Cardiac septum (tissue), 1 donor: ENCODE results near the gene ZNF280B. TPM values are rescaled to one million over a fixed set of nuclear protein-coding genes. Genes with fewer than 3 reads are reported as not detected.
"Not testable (repeated sequence)": the region's sequence is repeated elsewhere in the genome, so short reads cannot be mapped to it uniquely, and the experiment has no call there.

Source experiments
- DNase-seq: peaks from one replicate; pipeline ENCODE4 v3.0.0-alpha.2; 2020; ENCODE audit warnings: low spot score
- intact Hi-C: fragments of 100-400 bp; cut with DNase I; formaldehyde crosslinking; loops from one replicate; pipeline ENCODE4 v1.14.0; 2022
- total RNA-seq: library from RNA; stranded (reverse); fragmentation: NEBNext Ultra II Directional; extraction: Animal tissue kit (Norgen Biotek cat#: 25700); gene quantifications from one replicate; pipeline ENCODE4 v1.2.1, GENCODE V29; 2021
- donor health status: DM: no; HTN: no; CAD: no.

Gene ZNF280B
- total RNA-seq, 1 donor from 2014 or later: 0.57 TPM

DNA sequence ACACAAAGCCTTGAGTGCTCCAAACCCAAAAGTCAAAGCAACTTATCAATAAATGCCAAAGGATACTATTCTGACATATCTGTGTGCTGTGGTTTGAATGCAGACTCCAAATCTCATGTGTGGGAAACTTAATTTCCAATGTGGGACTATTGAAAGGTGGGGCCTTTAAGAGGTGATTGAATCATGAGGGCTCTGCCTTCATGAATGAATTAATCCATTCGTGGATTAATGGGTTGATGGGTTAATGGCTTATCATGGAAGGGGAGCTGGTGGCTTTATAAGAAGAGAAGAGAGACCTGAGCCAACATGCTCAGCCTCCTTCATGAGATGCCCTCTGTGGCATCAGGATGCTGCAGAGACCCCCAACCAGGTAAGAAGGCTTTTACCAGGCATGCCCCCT is 28.4 kb upstream of the ZNF280B start:
- intact Hi-C loops: no loop called here
- no peak for DNase-seq

DNA sequence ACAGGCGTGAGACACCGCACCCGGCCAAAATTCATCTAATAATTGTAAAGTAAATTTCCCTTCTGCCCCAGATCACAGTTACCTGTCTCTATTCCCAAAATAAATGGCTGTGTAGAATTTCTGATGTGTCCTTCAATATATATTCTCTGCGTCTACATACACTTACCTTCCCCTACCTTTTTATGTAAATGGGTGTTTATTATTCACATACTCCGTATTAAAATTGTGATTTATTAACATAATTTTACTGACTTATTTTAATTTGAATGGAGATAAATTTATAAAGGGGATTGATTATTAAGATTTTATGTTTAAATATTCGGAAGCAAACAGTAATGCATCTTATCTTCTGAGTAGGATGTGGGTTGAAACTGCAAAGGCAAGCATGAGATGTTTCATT is 28.0 kb upstream of the ZNF280B start:
- intact Hi-C loops: no loop called here
- no peak for DNase-seq

DNA sequence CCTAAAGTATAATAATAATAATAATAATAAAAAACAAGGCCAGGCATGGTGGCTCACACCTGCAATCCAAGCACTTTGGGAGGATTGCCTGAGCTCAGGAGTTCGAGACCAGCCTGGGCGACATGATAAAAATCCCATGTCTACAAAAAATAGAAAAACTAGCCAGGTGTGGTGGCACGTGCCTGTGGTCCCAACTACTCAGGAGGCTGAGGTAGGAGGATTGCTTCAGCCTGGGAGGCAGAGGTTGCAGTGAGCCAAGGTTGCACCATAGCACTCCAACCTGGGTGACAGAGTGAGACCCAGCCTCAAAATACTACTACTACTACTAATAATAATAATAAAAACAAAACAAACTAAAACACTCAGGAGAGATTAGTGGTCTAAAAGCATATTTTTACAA is 27.1 kb upstream of the ZNF280B start:
- intact Hi-C loops: no loop called here
- no peak for DNase-seq

DNA sequence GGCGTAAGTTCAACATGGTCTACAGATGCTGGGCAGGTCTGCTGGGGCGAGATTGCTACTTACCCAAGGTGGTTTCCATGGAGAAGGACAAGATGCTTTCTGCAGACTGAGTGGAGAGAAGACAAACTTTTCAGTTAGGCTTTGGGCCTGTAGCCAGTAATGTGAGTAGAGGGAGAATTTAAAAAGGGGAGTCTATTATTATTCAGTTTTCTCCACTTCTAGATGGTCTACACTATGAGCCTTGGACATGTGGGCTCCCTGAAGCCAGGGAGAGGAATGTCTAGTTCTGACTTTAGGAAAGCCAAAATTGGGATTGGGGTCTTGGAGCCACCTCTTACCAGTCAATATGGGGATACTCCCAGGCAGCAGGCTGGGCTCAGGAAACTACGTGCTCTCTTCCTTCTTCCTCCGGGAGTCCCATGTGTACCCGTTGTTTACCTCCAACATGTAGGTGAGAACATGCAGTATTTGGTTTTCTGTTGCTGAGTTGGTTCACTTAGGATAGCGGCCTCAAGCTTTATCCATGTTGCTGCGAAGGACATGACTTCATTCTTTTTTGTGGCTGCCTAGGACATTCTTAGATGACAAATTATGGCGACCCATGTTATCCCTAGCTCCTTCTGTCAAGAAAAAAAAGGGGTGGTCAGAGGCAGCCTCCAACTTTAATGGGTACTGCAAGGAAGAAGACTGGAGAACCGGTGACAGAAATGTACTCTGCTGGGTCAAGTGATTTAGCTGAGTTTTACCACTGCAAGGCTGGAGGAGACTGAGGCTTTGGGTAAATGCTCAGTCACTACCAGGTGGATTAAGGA is 26.3 kb upstream of the ZNF280B start:
- intact Hi-C loops: no loop called here
- no peak for DNase-seq

DNA sequence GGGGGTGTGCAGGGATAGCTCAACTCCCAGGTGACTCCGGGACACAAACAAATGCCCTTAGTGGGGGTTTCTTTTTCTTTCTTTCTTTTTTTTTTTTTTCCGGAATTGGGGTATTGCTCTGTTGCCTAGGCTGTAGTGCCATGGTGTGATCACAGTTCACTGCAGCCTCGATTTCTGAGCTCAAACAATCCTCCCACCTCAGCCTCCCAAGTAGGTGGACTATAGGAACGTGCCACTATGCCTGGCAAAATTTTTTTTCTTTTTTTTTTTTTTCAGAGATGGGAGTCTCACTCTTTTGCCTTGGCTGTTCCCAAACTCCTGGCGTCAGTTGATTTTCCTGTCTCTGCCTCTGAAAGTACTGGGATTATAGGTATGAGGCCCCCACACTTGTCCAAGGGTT is 25.3 kb upstream of the ZNF280B start:
- DNase-seq: no peak

DNA sequence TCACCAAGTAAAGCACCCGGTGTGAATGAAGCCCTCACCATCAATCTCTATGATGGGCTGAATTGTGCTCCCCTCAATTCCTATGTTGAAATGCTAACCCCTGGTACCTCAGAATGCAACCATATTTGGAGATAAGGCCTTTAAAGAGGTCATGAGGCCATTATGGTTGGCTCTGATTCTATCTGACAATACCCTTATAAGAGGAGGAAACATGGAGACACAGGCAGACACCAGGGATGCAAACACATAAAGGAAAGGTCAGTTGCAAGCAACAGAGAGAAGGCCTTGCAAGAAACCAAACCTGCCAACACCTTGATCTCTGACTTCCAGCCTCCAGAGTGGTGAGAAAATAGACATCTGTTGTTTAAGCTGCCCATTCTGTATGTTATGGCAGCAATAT is 24.9 kb upstream of the ZNF280B start:
- intact Hi-C loops: no loop called here
- DNase-seq: no peak

More for the DNA sequence above, 25.3 kb upstream of the ZNF280B start:
- intact Hi-C loops: no loop called here

DNA sequence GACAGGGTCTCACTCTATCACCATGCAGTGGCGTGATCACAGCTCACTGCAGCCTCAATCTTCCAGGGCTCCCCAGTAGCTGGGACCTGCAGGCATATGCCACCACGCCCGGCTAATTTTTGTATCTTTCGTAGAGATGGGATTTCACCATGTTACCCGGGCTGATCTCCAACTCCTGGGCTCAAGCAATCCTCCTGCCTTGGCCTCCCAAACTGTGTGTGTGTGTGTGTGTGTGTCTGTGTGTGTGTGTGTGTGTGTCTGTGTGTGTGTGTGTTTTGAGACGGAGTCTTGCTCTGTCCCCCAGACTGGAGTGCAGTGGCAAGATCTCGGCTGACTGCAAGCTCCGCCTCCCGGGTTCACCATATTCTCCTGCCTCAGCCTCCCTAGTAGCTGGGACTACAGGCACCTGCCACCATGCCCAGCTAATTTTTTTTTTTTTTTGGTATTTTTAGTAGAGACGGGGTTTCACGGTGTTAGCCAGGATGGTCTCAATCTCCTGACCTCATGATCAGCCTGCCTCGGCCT is 24.1 kb upstream of the ZNF280B start:
- intact Hi-C loops, DNase-seq: not testable (repeated sequence)

DNA sequence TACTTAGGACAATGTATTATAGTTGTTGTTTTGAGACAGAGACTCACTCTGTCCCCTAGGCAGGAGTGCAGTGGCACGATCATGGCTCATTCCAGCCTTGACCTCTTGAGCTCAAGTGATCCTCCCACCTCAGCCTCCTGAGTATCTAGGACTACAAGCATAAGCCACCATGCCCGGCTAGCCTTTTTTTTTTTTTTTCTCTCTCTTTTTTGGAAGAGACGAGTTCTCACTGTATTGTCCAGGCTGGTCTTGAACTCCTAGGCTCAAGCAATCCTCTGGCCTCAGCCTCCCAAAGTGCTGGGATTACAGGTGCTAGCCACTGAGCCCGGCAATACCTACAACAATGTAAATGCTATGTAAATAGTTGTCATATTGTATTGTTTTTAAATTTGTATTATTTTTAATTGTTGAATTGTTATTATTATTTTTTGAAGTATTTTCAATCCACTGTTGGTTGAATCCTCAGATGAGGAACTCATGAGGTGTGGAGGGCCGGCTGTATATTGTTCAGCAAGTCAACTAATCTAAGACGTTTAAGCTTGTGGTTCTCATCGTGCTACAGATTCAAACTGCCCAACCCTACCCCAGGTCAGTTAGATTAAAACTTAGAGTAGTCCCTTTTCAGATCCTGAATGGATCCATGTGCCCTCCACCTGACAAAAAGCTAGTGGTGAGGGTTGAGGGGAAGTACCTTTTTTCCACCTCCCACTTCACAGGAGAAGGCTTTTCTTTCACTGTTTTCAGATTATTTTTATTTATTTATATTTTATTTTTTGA is 23.4 kb upstream of the ZNF280B start:
- intact Hi-C loops: no loop called here
- DNase-seq: no peak

DNA sequence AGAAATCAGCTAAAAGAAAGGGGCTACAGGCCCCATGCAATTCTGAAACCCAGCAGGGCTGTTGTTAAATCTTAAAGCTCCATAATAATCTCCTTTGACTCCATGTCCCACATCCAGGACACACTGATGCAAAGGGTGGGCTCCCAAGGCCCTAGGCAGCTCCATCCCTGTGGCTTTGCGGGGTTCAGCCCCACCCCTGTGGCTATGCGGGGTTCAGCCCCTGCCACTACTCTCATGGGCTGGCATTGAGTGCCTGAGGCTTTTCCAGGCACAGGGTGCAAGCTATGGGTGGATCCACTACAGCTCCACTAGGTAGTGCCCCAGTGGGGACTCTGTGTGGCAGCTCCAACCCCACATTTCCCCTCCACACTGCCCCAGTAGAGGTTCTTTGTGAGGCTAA is 20.2 kb upstream of the ZNF280B start:
- intact Hi-C loops: no loop called here
- DNase-seq: no peak

DNA sequence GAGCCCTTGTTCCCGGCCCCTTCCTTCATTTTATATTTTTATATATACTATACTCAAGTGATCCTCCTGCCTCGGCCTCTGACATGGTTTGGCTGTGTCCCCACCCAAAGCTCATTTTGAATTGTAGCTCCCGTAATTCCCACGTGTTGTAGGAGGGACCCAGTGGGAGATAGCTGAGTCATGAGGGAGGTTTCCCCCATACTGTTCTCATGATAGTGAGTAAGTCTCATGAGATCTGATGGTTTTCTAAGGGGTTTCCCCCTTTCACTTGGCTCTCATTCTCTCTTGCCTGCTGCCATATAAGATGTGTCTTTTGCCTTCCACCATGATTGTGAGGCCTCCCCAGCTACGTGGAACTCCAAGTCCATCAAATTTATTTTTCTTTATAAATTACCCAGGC is 18.8 kb upstream of the ZNF280B start:
- intact Hi-C loops: no loop called here
- DNase-seq: no peak

DNA sequence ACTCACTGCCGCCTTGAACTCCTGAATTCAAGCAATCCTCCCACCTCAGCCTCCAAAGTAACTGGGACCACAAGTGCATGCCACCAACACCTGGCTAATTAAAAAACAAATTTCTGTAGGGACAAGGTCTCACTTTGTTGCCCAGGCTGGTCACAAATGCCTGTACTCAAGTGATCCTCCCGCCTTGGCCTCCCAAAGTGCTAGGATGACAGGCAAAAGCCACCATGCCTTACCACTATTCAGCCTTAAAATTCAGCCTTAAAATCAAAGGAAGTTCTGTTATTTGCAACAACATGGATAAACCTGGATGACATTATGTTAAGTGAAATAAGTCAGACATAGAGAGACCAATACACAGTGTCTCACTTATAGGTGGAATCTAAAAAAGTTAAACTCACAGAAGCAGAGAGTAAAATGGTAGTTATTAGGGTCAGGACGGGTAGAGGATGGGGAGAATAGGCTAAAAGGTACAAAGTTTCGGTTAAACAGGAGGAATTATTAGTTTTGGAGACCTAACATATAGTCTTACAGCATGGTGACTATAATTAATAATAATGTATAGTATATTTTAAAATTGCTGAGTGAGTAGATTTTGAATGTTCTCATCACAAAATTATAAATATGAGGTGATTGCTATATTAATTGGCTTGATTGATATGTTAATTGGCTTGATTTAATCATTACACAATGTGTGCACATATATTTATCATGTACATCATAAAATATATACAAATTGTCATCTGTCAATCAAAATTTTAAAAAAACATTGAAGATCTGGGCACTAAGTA is 17.8 kb upstream of the ZNF280B start:
- no peak for DNase-seq
- intact Hi-C loops: no loop called here

DNA sequence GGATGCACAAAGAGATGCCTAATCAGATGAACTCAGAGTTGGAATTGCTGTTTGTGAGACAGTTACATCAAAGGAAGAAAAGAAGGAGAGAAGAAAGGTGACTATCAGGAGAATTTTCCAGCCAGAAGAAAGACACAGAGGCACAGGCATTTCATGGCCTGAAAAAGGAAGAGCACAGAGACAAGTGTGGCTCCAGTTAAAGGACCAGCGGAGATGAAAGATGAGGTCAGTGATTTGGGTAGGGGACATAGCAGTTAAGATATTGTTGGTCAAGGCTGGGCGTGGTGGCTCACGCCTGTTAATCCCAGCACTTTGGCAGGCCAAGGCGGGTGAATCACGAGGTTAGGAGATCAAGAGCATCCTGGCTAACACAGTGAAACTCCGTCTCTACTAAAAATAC is 15.0 kb upstream of the ZNF280B start:
- intact Hi-C loops: no loop called here

DNA sequence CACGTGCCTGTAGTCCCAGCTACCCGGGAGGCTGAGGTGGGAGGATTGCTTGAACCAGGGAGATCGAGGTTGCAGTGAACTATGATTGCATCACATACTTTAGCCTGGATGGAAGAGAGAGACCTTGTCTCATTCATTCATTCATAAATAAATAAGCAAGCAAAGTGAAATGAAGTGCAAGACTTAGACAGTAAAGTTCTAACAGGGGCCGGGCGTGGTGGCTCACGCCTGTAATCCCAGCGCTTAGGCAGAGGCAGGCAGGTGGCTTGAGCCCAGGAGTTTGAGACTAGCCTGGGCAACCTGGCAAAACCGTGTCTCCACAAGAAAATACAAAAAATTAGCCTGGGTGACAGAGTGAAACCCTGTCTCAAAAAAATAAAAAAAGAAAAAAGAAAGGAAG is 13.1 kb upstream of the ZNF280B start:
- no peak for DNase-seq
- intact Hi-C loops: no loop called here

More for the DNA sequence above, 15.0 kb upstream of the ZNF280B start:
- no peak for DNase-seq

DNA sequence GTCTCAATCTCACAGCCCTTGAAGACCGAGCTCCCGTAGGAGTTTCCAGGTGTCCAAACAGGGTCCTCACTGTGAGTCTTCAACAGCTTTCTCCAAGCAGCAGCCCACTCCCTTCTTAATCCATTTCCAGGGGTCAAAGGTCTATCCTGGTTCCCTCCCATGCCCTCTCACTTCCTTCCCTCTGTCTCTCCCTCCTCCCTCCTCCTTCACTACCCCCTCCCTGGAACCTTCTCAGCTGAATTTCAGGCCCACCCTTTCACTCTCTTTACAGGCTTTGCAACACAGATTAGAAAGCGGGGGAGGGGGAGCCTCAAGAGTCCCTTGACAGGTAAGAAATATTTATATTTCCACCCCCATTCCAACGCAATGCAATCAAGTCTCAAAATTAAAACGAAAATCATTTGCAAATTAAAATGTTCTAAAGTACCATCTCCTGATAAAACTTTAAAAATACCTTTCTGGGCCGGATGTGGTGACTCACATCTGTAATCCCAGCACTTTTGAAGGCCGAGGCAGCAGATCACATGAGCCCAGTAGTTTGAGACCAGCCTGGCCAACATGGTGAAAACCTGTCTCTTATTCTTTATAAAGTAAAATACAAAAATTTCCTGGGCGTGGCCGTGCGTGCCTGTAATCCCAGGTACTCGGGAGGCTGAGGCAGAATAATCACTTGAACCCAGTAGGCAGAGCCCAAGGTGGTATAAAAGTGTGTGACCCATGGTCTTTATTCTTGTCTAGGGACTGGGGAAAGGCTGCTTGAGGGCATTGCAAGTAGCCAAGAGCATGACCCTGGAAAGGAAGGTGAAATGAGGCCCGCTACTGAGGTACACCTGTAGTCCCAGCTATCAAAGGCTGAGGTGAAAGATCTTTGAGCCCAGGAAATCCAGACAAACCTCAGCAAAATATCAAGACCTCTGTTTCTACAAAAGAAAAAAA is 12.4 kb upstream of the ZNF280B start:
- no peak for DNase-seq
- intact Hi-C loops: no loop called here

DNA sequence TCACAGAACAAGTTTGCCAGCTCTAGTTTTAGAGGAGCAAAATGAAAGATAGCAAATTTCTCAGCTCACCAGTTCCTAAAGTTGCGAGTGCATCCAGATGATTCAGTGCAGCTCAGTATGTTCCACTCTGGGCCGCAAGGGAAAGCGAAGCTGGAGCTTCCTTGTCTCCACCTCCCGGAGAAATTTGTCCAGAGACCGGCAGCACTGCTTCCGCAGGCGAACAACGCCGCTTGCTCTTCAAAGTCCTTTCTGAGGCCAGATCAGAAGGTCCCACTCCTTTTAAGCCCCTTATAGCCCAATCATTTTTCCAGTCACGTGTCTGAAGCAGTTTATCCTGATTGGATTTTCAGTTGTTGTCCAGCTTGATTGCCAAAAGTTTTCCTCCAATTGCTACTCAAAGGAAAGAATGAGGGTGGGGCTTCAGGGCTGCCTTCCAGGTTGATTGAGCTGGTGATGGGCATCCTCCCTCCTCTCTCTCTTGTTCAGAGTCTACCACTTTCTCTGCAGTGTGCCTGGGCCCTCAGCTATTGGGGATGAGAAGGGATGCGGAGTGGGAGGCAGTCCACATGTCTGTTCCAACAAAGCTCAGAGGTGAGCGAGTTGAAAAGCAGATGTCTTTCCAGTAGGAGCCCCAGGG is 11.6 kb upstream of the ZNF280B start, which contains the start of gene ZNF280A:
Gene ZNF280A, minus strand, starts transcription at position 251 of the 637 bp plus-strand sequence. CDS start 4,640 bp downstream, outside the sequence.
- DNase-seq: no peak
- intact Hi-C loops: no loop called here

DNA sequence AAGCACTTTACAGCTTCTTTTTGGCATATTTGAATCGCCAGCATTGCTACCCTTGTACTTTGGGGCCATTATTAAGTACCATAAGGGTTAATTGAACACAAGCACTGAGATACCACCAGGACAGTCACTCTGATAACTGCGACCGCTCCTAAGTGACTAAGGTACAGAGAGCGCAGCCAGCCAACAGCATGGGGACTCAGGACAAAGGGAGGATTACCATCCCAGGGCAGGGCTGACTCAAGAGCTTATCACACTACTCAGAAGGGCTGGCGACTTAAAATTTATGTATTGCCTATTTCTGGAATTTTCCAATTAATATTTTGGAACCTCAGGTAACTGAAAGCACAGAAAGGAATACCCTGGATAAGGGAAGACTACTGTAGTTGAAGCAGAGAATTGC is 11.0 kb upstream of the ZNF280B start:
- no peak for DNase-seq
- intact Hi-C loops: no loop called here

DNA sequence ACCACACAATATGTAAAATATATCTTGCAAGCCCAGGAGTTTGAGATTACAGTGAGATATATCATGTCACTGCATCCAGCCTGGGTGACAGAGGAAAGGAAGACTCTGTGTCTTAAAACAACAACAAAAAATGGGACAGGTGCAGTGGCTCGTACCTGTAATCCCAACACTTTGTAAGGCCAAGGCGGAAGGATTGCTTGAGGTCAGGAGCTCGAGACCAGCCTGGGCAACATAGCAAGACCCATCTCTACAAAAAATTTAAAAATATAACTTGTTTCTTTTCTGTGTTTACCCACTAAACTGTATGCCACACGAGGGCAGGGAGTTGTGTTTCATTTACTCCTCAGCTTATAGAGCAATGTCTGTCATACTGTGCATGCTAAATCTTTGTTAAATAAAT is 8.4 kb upstream of the ZNF280B start:
- no peak for DNase-seq

DNA sequence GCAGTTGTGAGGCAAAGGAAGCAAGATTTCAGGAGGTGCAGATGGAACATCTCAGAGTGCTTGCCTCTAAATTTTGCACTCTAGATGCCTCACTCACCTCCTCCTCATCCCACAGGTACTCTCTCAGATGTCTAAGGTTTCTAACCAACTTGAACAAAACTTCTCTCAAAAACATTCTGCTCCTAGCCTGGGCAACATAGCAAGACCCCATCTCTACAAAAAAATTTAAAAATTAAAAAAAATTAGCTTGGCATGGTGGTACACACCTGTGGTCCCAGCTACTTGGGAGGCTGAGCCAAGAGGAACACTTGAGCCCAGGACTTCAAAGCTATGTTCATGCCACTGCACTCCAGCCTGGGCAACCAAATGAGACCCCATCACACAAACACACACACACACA is 7.3 kb upstream of the ZNF280B start:
- intact Hi-C loops: no loop called here
- DNase-seq: no peak

More for the DNA sequence above, 8.4 kb upstream of the ZNF280B start:
- intact Hi-C loops: no loop called here
